ENCODE measurements around the gene TXNDC11. TPM values are rescaled to one million over a fixed set of nuclear protein-coding genes. Genes with fewer than 3 reads are reported as not detected.

TXNDC11 gene
- total RNA-seq, 1 experiment from 2014 or later = 11.1 TPM

- TF ChIP-seq ZNF425 (CRISPR knock-in tag; conservative IDR thresholded peaks at IDR 0.05) = no peak
- TF ChIP-seq IRF1 (CRISPR knock-in tag; IDR thresholded peaks at IDR 0.05) = no peak
Observed at GRCh38 chr16:11682655-11683096, 60.0 kb downstream of the TXNDC11 start (continued).

GRCh38 chr16:11681976-11682654 is 60.5 kb downstream of the TXNDC11 start:
- Mint-ChIP-seq H3K4me3 (no peak overlapping the region), H3K27me3 (ENCODE audit: low read depth) (no peaks in the 10 kb centered on the region), H3K4me1 (peaks cover 24% of the 10 kb centered on the region), H3K9me3 (no peaks in the 10 kb centered on the region), H3K27ac (no peak overlapping the region; the same call in 1 of the 2 replicates), H3K36me3 (peaks cover 35% of the 10 kb centered on the region)
- no peak for ATAC-seq
- TF ChIP-seq CREM (CRISPR knock-in tag; IDR thresholded peaks at IDR 0.05) (no peak), ZNF423 (CRISPR knock-in tag; IDR thresholded peaks at IDR 0.05) (no peak), CREB1 (CRISPR knock-in tag; IDR thresholded peaks at IDR 0.05) (no peak), E2F1 (CRISPR knock-in tag; IDR thresholded peaks at IDR 0.05) (no peak), GTF2I (CRISPR knock-in tag; conservative IDR thresholded peaks at IDR 0.05) (no peak), EMX1 (CRISPR knock-in tag; IDR thresholded peaks at IDR 0.05) (no peak)
- ChIA-PET POLR2A (no interaction called here), CTCF (no interaction called here)
- no peak for DNase-seq (ENCODE audit: low spot score)

GRCh38 chr16:11681556-11681955 is 61.1 kb downstream of the TXNDC11 start:
- ChIA-PET CTCF (interaction anchor here (2.6 kb wide), 1 partner anchor 286 kb away, joined by 13 read pairs; no protein-coding TSS in a partner anchor), POLR2A (interaction anchor here (0.6 kb wide), 1 partner anchor 1257 kb away, joined by 3 read pairs; no protein-coding TSS in a partner anchor)
- peaks cover 38% of the 10 kb centered on the region for H3K36me3 Mint-ChIP-seq
- no peak overlapping the region for H3K4me3 Mint-ChIP-seq
- peaks cover 28% of the 10 kb centered on the region for H3K4me1 Mint-ChIP-seq
- no peak overlapping the region for H3K27ac Mint-ChIP-seq
- no peak for TF ChIP-seq ZNF121 (CRISPR knock-in tag; IDR thresholded peaks at IDR 0.05)
- no peak for TF ChIP-seq EMX1 (CRISPR knock-in tag; IDR thresholded peaks at IDR 0.05)
- TF ChIP-seq ZNF396 (CRISPR knock-in tag; IDR thresholded peaks at IDR 0.05; ENCODE audit: borderline replicate concordance) = no peak
- TF ChIP-seq MAX (CRISPR knock-in tag; IDR thresholded peaks at IDR 0.05) = no peak
- TF ChIP-seq IRF1 (CRISPR knock-in tag; IDR thresholded peaks at IDR 0.05) = no peak
- no peak for TF ChIP-seq ZNF416 (CRISPR knock-in tag; IDR thresholded peaks at IDR 0.05)
- no peak for TF ChIP-seq ERG (CRISPR knock-in tag; IDR thresholded peaks at IDR 0.05)
- no peak for TF ChIP-seq SMAD3 (CRISPR knock-in tag; IDR thresholded peaks at IDR 0.05; ENCODE audit: borderline replicate concordance)
- TF ChIP-seq NR3C1 (CRISPR knock-in tag; conservative IDR thresholded peaks at IDR 0.05; ENCODE audit: low read depth) = no peak
- TF ChIP-seq E2F4 (CRISPR knock-in tag; IDR thresholded peaks at IDR 0.05; ENCODE audit: borderline replicate concordance, low read depth) = no peak
- TF ChIP-seq JUN (CRISPR knock-in tag; IDR thresholded peaks at IDR 0.05) = no peak
- TF ChIP-seq ZNF219 (CRISPR knock-in tag; IDR thresholded peaks at IDR 0.05; ENCODE audit: borderline replicate concordance) = no peak
- DNase-seq (ENCODE audit: low spot score) (no peak), ATAC-seq (no peak)
- no peaks in the 10 kb centered on the region for H3K9me3 Mint-ChIP-seq
- no peaks in the 10 kb centered on the region for H3K27me3 Mint-ChIP-seq (ENCODE audit: low read depth)
